SK-N-SH (cell line): Measurements from ENCODE around the gene HDAC4. TPM values are rescaled to one million over a fixed set of nuclear protein-coding genes. Genes with fewer than 3 reads are reported as not detected.
"Not testable (repeated sequence)": the region's sequence is repeated elsewhere in the genome, so short reads cannot be mapped to it uniquely, and the experiment has no call there.

Experiments used
- CTCF ChIA-PET: fragments of 300-600, 350-600 bp; formaldehyde crosslinking; extraction: SDS; loops from one replicate; lab custom pipeline; 2021; lab: Yijun Ruan, JAX
- POLR2A ChIA-PET: fragments of 350-600 bp; sonication (Branson Sonifier 250); formaldehyde crosslinking; extraction: SDS; loops from one replicate; lab custom pipeline; 2020; ENCODE audit warnings: antibody characterized with exemption, inconsistent platforms; lab: Yijun Ruan, JAX
- DNase-seq: peaks from one replicate; pipeline ENCODE4 v3.0.0; 2012
- H2AFZ ChIP-seq: fragments of 200-600 bp; sonication (generic); 2 replicates; pipeline ENCODE4 v1.8.1; 2016; ENCODE audit warnings: antibody characterized with exemption, mild to moderate bottlenecking, low read depth
- H3F3A ChIP-seq: fragments of 200-600 bp; sonication (generic); replicated peaks from 2 replicates; pipeline ENCODE3; 2016; ENCODE audit warnings: antibody characterized with exemption, mild to moderate bottlenecking; ENCODE audit not compliant: insufficient read depth
- H3K27ac ChIP-seq, 2 experiments: fragments of 200-500 bp in 1 of 2; fragments of 200-600 bp in 1 of 2; sonication (Bioruptor generic) in 1 of 2; sonication (generic), shearing (Covaris generic) in 1 of 2; 2 replicates each; pipeline versions ENCODE4 v1.5.1 to v1.6.1; 2014 to 2016; ENCODE audit warnings: low read depth in 2 of 2, inconsistent platforms in 1 of 2, low read length in 1 of 2, mild to moderate bottlenecking in 1 of 2, mixed read lengths in 1 of 2
- H3K27me3 ChIP-seq: fragments of 200-600 bp; sonication (generic), shearing (Covaris generic); 2 replicates; pipeline ENCODE4 v1.6.1; 2016; ENCODE audit warnings: mixed run types; ENCODE audit not compliant: insufficient read depth
- H3K36me3 ChIP-seq, 2 experiments: fragments of 200-500 bp in 1 of 2; fragments of 200-600 bp in 1 of 2; sonication (Bioruptor generic) in 1 of 2; sonication (generic) in 1 of 2; replicated peaks in 1 of 2; 2 replicates each; pipeline versions ENCODE3 to v1.5.1; 2014 to 2016; ENCODE audit warnings: low read length in 1 of 2, mild to moderate bottlenecking in 1 of 2; ENCODE audit not compliant: insufficient read depth in 2 of 2, control insufficient read depth in 1 of 2
- H3K4me1 ChIP-seq, 2 experiments: fragments of 200-500 bp in 1 of 2; fragments of 200-600 bp in 1 of 2; sonication (Bioruptor generic) in 1 of 2; sonication (generic), shearing (Covaris generic) in 1 of 2; 2 replicates each; pipeline versions ENCODE4 v1.5.1 to v1.6.1; 2014 to 2016; ENCODE audit warnings: low read depth in 1 of 2, low read length in 1 of 2, mixed run types in 1 of 2; ENCODE audit not compliant: insufficient read depth in 2 of 2, control insufficient read depth in 1 of 2
- H3K4me2 ChIP-seq: fragments of 200-600 bp; sonication (generic), shearing (Covaris generic); 2 replicates; pipeline ENCODE4 v1.6.1; 2017; ENCODE audit warnings: mixed run types
- H3K4me3 ChIP-seq, 2 experiments: fragments of 200-500 bp in 1 of 2; fragments of 200-600 bp in 1 of 2; sonication (Bioruptor generic) in 1 of 2; sonication (generic), shearing (Covaris generic) in 1 of 2; 2 replicates each; pipeline versions ENCODE4 v1.5.1 to v1.8.1; 2014 to 2016; ENCODE audit warnings: low read depth in 2 of 2, inconsistent platforms in 1 of 2, low read length in 1 of 2, mild to moderate bottlenecking in 1 of 2, mixed read lengths in 1 of 2, moderate library complexity in 1 of 2
- H3K79me2 ChIP-seq: fragments of 200-600 bp; sonication (generic); 2 replicates; pipeline ENCODE4 v1.8.1; 2017; ENCODE audit warnings: mild to moderate bottlenecking; ENCODE audit not compliant: insufficient read depth
- H3K9ac ChIP-seq: fragments of 200-600 bp; sonication (generic); 2 replicates; pipeline ENCODE4 v1.6.1; 2017; ENCODE audit warnings: mixed run types
- H3K9me2 ChIP-seq: fragments of 200-600 bp; sonication (generic); 2 replicates; pipeline ENCODE4 v1.6.1; 2017; ENCODE audit warnings: mixed run types
- H3K9me3 ChIP-seq: fragments of 200-600 bp; sonication (generic); 2 replicates; pipeline ENCODE4 v1.6.1; 2017; ENCODE audit warnings: mixed run types, mild to moderate bottlenecking, moderate library complexity
- H4K20me1 ChIP-seq: fragments of 200-600 bp; sonication (generic); 2 replicates; pipeline ENCODE4 v1.6.1; 2017; ENCODE audit warnings: mild to moderate bottlenecking, mixed run types; ENCODE audit not compliant: insufficient read depth
- ELF1 ChIP-seq: IDR thresholded peaks from 2 replicates; pipeline ENCODE4 v1.4.0; 2012
- EZH2phosphoT487 ChIP-seq: fragments of 200-600 bp; sonication (generic); IDR thresholded peaks from 2 replicates; pipeline ENCODE4 v1.6.1; 2017; ENCODE audit warnings: low read depth, mixed run types, mild to moderate bottlenecking, antibody characterized with exemption, moderate library complexity, borderline replicate concordance
- FOSL2 ChIP-seq: IDR thresholded peaks from 2 replicates; pipeline ENCODE4 v1.4.0; 2012; ENCODE audit warnings: low read depth, mild to moderate bottlenecking, moderate library complexity, borderline replicate concordance
- FOXM1 ChIP-seq: IDR thresholded peaks from 2 replicates; pipeline ENCODE4 v1.4.0; 2012; ENCODE audit warnings: low read depth, mild to moderate bottlenecking
- GABPA ChIP-seq: IDR thresholded peaks from 2 replicates; pipeline ENCODE4 v1.4.0; 2012; ENCODE audit warnings: low read depth, mild to moderate bottlenecking
- MXI1 ChIP-seq: IDR thresholded peaks from 2 replicates; pipeline ENCODE4 v1.6.1; 2012; ENCODE audit warnings: mild to moderate bottlenecking, low read depth, low read length, improper control_type of control experiment
- NFIC ChIP-seq: IDR thresholded peaks from 2 replicates; pipeline ENCODE4 v1.4.0; 2012; ENCODE audit warnings: borderline replicate concordance
- NRF1 ChIP-seq: IDR thresholded peaks from 2 replicates; pipeline ENCODE4 v1.6.1; 2012; ENCODE audit warnings: low read depth, mild to moderate bottlenecking, low read length
- RAD21 ChIP-seq: IDR thresholded peaks from 2 replicates; pipeline ENCODE4 v1.6.1; 2012; ENCODE audit warnings: mild to moderate bottlenecking, low read length
- RCOR1 ChIP-seq: fragments of 150-350 bp; IDR thresholded peaks from 2 replicates; pipeline ENCODE4 v1.6.1; 2017; ENCODE audit warnings: antibody characterized with exemption, low read length
- RXRA ChIP-seq: IDR thresholded peaks from 2 replicates; pipeline ENCODE4 v1.4.0; 2012; ENCODE audit warnings: low read depth, mild to moderate bottlenecking, borderline replicate concordance
- SMC3 ChIP-seq: IDR thresholded peaks from 2 replicates; pipeline ENCODE4 v1.6.1; 2012; ENCODE audit warnings: low read depth, low read length, improper control_type of control experiment
- WGBS: methylation state at CpG from one replicate; pipeline ENCODE4 v1.1.6; 2017; ENCODE audit warnings: low lambda C conversion rate; 5-methylcytosine and 5-hydroxymethylcytosine counted together
- polyA plus RNA-seq, 3 experiments: library from polyadenylated mRNA; depleted of rRNA; stranded (reverse); fragments of >200 nt; gene quantifications; 2 replicates each; pipeline ENCODE4 v1.2.3, GENCODE V29; 2012
- TF ChIP-seq, protein P1 (sequence below): fragments of 150-350 bp; IDR thresholded peaks from 2 replicates; pipeline ENCODE4 v1.6.1; 2017; ENCODE audit warnings: antibody characterized with exemption, low read length, low read depth, borderline replicate concordance
- TF ChIP-seq, protein P2 (sequence below): IDR thresholded peaks from 2 replicates; pipeline ENCODE4; 2012

HDAC4 gene
- polyA plus RNA-seq, 1 of the 3 experiments (the other 2 are of a cell fraction) = 5.5 TPM

DNA sequence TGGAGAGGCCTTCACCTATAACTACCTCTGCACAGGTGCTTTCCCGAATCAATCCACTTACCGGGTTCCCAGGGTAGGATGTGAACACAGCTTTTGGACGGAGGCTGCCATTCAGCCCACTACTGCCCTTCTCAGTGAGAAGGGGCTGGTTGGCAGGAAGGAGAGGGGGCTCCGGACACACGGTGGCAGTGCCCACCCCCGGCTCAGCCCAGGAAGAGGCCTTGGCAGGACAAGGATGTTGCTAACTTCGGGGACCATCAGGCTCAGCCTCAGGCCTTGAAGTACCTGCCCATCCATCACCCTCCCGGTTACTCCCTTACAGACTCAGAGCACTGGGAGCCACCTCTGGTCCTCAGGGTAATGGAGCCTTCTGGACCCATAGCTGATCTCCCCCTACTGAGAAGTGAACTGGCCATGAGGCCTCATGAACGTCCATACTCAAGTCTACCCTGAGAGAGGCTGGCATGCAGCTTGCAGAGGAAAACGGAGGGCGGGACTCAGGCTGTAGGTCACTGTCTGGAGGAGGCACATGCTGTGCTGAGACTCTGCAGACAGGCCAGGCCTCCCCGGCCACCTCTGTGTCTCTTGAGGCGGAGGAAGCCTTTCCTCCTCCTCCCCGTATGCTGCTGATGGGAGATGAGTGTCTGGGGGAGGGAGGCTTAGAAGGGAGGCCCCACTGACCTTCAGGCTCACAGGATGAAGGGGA is 361.9 kb downstream of the HDAC4 start:
- no peaks in the 10 kb centered on the region for H3K36me3 ChIP-seq
- POLR2A ChIA-PET = no interaction called here
- H3K4me1 ChIP-seq = peaks cover 0 to 14% of the 10 kb centered on the region in 2 experiments; a peak in 1 of 4 replicates
- H3K27ac ChIP-seq = no peak overlapping the region
- H4K20me1 ChIP-seq = no peaks in the 10 kb centered on the region
- CTCF ChIA-PET = interaction anchor here (0.8 to 5.4 kb wide), 5 partner anchors 55 to 952 kb away, joined by 3 to 39 read pairs (median 3); no protein-coding TSS in a partner anchor
- TF ChIP-seq SMC3 = no peak
- no peak for TF ChIP-seq MXI1
- no peak for TF ChIP-seq NRF1
- no peak for TF ChIP-seq RXRA
- TF ChIP-seq GABPA = no peak
- no peak for TF ChIP-seq FOXM1
- no peak for TF ChIP-seq EZH2phosphoT487
- no peak for TF ChIP-seq RCOR1
- TF ChIP-seq RAD21 = no peak
- TF ChIP-seq ELF1 = no peak
- TF ChIP-seq, protein P1, sequence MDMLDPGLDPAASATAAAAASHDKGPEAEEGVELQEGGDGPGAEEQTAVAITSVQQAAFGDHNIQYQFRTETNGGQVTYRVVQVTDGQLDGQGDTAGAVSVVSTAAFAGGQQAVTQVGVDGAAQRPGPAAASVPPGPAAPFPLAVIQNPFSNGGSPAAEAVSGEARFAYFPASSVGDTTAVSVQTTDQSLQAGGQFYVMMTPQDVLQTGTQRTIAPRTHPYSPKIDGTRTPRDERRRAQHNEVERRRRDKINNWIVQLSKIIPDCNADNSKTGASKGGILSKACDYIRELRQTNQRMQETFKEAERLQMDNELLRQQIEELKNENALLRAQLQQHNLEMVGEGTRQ = no peak
- TF ChIP-seq, protein P2, sequence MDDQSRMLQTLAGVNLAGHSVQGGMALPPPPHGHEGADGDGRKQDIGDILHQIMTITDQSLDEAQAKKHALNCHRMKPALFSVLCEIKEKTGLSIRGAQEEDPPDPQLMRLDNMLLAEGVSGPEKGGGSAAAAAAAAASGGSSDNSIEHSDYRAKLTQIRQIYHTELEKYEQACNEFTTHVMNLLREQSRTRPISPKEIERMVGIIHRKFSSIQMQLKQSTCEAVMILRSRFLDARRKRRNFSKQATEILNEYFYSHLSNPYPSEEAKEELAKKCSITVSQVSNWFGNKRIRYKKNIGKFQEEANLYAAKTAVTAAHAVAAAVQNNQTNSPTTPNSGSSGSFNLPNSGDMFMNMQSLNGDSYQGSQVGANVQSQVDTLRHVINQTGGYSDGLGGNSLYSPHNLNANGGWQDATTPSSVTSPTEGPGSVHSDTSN = no peak
- no peak for TF ChIP-seq FOSL2
- TF ChIP-seq NFIC = no peak
- H2AFZ ChIP-seq = no peak overlapping the region
- H3K4me2 ChIP-seq = no peak overlapping the region
- no peak for DNase-seq
- H3K27me3 ChIP-seq = no peaks in the 10 kb centered on the region
- H3K9me3 ChIP-seq = no peaks in the 10 kb centered on the region
- H3K79me2 ChIP-seq = no peaks in the 10 kb centered on the region
- 43% methylated on average over 7 of the region's 14 CpGs for whole genome bisulfite sequencing
- H3K4me3 ChIP-seq = no peak overlapping the region
- H3K9me2 ChIP-seq = no peaks in the 10 kb centered on the region
- no peaks in the 10 kb centered on the region for H3F3A ChIP-seq
- H3K9ac ChIP-seq = no peak overlapping the region

DNA sequence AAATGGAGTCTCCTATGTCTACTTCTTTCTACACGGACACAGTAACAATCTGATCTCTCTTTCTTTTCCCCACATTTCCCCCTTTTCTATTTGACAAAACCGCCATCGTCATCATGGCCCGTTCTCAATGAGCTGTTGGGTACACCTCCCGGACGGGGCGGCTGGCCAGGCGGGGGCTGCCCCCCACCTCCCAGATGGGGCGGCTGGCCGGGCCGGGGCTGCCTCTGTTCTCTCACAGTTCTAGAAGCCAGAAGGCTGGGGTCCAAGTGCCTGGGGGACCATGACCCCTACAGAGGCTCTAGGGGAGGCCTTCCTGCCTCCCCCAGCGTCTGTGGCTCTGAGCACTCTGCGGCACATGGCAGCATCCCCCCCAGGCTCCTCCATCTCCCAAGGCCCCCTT is 362.5 kb downstream of the HDAC4 start:
- peaks cover 0 to 14% of the 10 kb centered on the region in 2 experiments; a peak in 1 of 4 replicates for H3K4me1 ChIP-seq
- WGBS = 80% methylated on average over 4 of the region's 13 CpGs
- H4K20me1 ChIP-seq, H3K9me2 ChIP-seq, H3K4me3 ChIP-seq, POLR2A ChIA-PET, H3K9me3 ChIP-seq, H2AFZ ChIP-seq, H3K4me2 ChIP-seq, H3K9ac ChIP-seq, H3F3A ChIP-seq, H3K27me3 ChIP-seq, DNase-seq, H3K36me3 ChIP-seq, H3K79me2 ChIP-seq, H3K27ac ChIP-seq: not testable (repeated sequence)
- CTCF ChIA-PET = interaction anchor here (2.8 to 5.4 kb wide), 2 partner anchors 55 to 68 kb away, joined by 13 to 39 read pairs; no protein-coding TSS in a partner anchor
